ENCODE measurements around the gene HMMR. TPM values are rescaled to one million over a fixed set of nuclear protein-coding genes. Genes with fewer than 3 reads are reported as not detected.
"Not testable (repeated sequence)": the region's sequence is repeated elsewhere in the genome, so short reads cannot be mapped to it uniquely, and the experiment has no call there.

The HMMR gene
- total RNA-seq, 1 donor from 2014 or later, result 12.2 TPM

- DNase-seq, result no peak
Measured at GRCh38 chr5:163508753-163509152, 48.3 kb downstream of the HMMR start.

- peak; percentile 54 for DNase-seq
Measured at GRCh38 chr5:163509291-163509951, 49.0 kb downstream of the HMMR start.

DNA sequence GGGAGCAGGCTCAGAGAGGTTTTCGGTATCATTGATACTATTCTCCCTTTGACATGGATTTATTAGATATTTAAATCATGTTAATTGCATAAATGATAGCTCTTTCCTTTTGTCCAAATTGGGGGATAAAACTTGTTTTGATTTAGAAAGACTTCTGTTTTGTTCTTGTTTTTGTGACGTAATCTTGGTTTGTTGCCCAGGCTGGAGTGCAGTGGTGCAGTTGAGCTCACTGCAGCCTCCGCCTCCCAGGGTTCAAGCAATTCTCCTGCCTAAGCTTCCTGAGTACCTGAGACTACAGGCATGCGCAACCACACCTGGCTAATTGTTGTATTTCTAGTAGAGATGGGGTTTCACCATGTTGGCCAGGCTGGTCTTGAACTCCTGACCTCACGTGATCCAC is 52.1 kb downstream of the HMMR start:
- DNase-seq, result no peak

- DNase-seq, result no peak
Measured at GRCh38 chr5:163525096-163525495, 64.7 kb downstream of the HMMR start.

- DNase-seq, result no peak
Measured at GRCh38 chr5:163529698-163530097, 69.3 kb downstream of the HMMR start.

- no peak for DNase-seq
Measured at GRCh38 chr5:163531272-163531671, 70.8 kb downstream of the HMMR start.

GRCh38 chr5:163532171-163533084 is 72.0 kb downstream of the HMMR start:
- DNase-seq, result no peak

GRCh38 chr5:163533223-163533622 is 72.8 kb downstream of the HMMR start:
- DNase-seq, result no peak

DNA sequence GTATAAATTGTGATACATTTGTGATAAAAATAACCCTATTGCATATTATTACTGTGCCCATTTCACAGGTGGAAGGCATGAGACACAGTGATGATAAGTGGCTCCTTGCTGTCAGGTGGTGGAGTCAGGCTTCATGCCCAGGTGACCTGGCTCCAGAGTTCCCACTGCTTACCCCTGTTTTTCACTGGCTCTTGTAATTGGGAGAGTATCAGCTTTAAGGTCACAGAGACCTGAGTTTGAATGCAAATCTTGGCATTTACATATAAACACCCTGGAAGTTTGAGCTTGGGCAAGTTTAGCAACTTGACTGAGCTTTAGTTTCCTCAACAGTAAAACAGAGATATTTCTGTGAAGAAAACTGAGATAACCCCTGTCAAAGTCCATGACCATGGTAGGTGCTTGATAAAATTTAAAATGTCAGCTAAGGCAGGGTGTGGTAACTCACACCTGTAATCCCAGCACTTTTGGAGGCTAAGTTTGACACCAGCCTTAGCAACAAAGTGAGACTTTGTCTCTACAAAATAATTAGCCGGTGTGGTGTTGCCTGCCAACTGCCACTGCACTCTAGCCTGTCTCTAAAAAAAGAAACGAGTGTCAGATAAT is 74.2 kb downstream of the HMMR start:
- no peak for DNase-seq

- DNase-seq, result no peak
Measured at GRCh38 chr5:163535290-163535689, 74.9 kb downstream of the HMMR start.

DNA sequence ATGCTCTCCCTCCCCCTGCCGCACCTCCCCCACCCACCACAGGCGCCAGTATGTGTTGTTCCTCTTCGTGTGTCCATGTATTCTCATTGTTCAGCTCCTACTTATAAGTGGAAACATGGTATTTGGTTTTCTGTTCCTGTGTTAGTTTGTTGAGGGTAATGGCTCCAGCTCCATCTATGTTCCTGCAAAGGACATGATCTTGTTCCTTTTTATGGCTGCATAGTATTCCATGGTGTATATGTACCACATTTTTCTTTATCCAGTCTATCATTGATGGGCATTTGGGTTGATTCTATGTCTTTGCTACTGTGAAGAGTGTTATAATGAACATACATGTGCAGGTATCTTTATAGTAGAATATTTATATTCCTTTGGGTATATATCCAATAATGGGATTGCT is 76.0 kb downstream of the HMMR start:
- not testable (repeated sequence) for DNase-seq

- no peak for DNase-seq
Measured at GRCh38 chr5:163540696-163541095, 80.3 kb downstream of the HMMR start.

Small RNAs within 50 kb of the gene (small RNA-seq; reads per million reads assigned to genes)
- not detected for gene AC008723.1 (ENCODE audit: low replicate concordance)

Other genes with a start within 250 kb of the HMMR start
- 125 TPM for gene CCNG1, start 23.0 kb upstream of the HMMR start, total RNA-seq
- gene NUDCD2, start 530 bp upstream of the HMMR start, total RNA-seq, result 8.2 TPM
- gene MAT2B, start 45.0 kb downstream of the HMMR start, total RNA-seq, result 60.6 TPM

Data from skin of body (tissue), 3 donors.